ENCODE data around the gene RBCK1. TPM values are rescaled to one million over a fixed set of nuclear protein-coding genes. Genes with fewer than 3 reads are reported as not detected.
A peak's percentile ranks its signal among the peaks of the same experiment; 100 is the strongest.

Gene RBCK1
- total RNA-seq, 2 experiments from 2014 or later, result 150 to 160 TPM

DNA sequence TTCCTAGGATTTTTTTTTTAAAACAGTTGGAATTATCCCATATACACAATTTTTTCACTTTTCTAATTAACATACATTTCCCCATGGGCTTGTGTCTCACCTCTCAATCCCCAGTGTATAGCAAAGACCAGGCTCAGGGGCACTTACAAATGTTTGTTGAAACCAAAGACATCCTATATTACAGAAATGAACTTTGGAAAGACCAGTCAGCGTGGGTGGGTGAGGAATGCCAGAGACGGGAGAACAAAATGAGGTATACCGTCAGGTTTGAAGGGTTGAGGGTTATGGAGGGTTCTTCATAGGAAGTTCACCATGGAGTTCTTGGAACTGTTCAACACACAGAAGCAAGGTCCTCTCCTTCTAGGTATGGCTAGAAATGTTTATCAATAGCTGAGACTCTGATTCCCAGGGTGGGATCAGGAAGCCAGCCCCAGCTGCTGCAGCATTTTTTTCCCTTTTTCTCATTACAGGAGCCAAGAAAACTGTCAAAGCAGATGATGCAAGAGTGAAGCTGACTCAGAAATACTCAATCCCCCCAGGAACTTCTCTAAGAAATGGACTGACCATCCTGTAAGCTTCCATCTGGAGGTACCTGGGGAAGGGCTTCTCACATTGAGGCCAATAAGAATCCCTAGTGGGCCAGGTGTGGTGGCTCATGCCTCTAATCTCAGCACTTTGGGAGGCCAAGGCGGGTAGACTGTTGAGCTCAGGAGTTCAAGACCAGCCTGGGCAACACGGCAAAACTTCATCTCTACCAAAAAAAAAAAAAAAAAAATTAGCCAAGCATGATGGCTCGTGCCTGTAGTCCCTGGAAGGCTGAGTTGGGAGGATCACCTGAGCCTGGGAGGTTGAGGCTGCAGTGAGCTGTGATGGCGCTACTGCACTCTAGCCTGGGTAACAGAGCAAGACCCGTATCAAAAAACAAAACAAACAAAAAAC, 70.2 kb downstream of the RBCK1 start:
- no peak for DNase-seq
- peaks cover 22% of the 10 kb centered on the region for H3K4me1 Mint-ChIP-seq (ENCODE audit: low read depth)
- no peaks in the 10 kb centered on the region for H3K9me3 Mint-ChIP-seq
- peaks cover 20% of the 10 kb centered on the region for H3K36me3 Mint-ChIP-seq (ENCODE audit: low read depth)
- H3K27ac Mint-ChIP-seq, result no peak overlapping the region
- intact Hi-C loops (cut with micrococcal nuclease), result loop anchor here (2.0 kb wide), 2 partner anchors 15 to 39 kb away; partner anchors contain the start of gene TBC1D20
- CTCF ChIA-PET, result interaction anchor here (0.6 to 4.7 kb wide), 11 partner anchors 34 to 189 kb away, joined by 3 to 40 read pairs (median 3); no protein-coding TSS in a partner anchor
- H3K4me3 Mint-ChIP-seq, result no peak overlapping the region
- no peaks in the 10 kb centered on the region for H3K27me3 Mint-ChIP-seq (ENCODE audit: low read depth)

DNA sequence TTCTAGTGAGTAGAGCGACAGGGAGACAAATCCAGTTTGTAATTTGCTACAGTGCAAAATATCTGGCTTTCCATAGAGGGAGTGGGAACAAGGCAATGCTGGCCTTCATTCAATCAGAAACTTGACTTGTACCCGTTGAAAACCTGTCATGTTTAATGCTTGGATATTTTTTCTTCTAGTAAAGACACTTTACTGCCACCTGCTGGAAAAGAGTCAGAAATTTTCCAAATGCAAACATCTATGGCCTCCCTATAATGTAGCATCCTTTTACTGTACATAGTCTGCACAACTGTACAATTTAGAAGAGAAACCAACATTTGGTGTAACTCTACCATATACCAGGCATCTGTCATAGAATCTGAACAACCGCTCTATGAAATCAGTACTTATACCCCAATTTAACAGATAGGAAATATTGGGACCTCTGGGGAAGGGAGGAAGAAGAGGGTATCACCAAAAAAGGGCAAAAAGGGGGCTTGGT, 70.9 kb downstream of the RBCK1 start:
- H3K4me3 Mint-ChIP-seq, result no peak overlapping the region
- intact Hi-C loops (cut with micrococcal nuclease), result loop anchor here (1.0 to 2.0 kb wide), 5 partner anchors 16 to 125 kb away; partner anchors contain the start of gene TBC1D20
- no peaks in the 10 kb centered on the region for H3K9me3 Mint-ChIP-seq
- no peaks in the 10 kb centered on the region for H3K27me3 Mint-ChIP-seq (ENCODE audit: low read depth)
- CTCF ChIA-PET, result interaction anchor here (0.8 to 4.7 kb wide), 10 partner anchors 15 to 188 kb away, joined by 3 to 40 read pairs (median 3); no protein-coding TSS in a partner anchor
- H3K4me1 Mint-ChIP-seq (ENCODE audit: low read depth), result peaks cover 22% of the 10 kb centered on the region
- peaks cover 21% of the 10 kb centered on the region for H3K36me3 Mint-ChIP-seq (ENCODE audit: low read depth)
- DNase-seq, result peak; percentile 41
- H3K27ac Mint-ChIP-seq, result no peak overlapping the region

DNA sequence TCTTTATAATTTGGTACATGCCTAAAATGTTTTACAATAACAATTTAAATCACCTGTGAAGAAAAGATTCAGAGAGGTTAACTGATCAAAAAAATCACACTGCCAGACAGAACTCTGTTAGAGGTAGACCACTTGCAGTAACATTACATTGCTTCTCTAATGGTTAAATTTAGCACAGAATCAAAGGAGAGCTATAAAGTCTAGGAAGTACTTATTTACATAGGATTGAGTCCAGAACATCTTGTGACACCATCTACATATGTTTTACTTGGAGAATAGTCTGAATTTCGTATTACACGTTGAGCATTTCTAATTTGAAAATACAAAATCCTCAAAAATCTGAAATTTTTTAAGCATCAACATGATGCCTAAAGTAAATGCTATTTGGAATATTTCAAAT, 71.4 kb downstream of the RBCK1 start:
- CTCF ChIA-PET, result interaction anchor here (0.7 to 4.7 kb wide), 6 partner anchors 16 to 188 kb away, joined by 3 to 40 read pairs (median 3); no protein-coding TSS in a partner anchor
- Mint-ChIP-seq H3K27me3 (ENCODE audit: low read depth) (no peaks in the 10 kb centered on the region), H3K36me3 (ENCODE audit: low read depth) (peaks cover 23% of the 10 kb centered on the region), H3K4me1 (ENCODE audit: low read depth) (peaks cover 20% of the 10 kb centered on the region), H3K27ac (no peak overlapping the region), H3K4me3 (no peak overlapping the region), H3K9me3 (no peaks in the 10 kb centered on the region)
- no peak for DNase-seq
- intact Hi-C loops (cut with micrococcal nuclease), result loop anchor here (1.0 to 2.0 kb wide), 5 partner anchors 17 to 125 kb away; partner anchors contain the start of gene TBC1D20

DNA sequence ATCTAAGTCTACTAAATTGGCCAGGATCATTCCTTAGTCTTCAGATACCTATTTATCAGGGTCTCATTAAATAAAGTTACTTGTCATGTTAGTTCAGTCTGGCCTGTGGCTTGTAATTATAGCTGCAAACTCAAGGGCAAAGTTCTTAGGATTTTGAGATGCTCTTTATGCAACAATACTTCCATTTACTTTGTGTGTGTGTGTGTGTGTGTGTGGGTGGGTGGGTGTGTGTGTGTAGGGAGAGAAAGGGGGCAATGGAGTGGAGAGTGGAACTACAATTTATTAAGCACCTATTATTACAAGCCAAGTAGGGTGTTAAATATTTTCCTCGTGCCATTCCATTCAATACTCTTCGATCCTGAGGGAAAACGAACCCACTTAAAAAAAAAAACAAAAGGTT, 71.9 kb downstream of the RBCK1 start:
- H3K9me3 Mint-ChIP-seq, result no peaks in the 10 kb centered on the region
- CTCF ChIA-PET, result interaction anchor here (0.7 to 4.7 kb wide), 4 partner anchors 16 to 126 kb away, joined by 3 to 40 read pairs (median 3); no protein-coding TSS in a partner anchor
- H3K4me1 Mint-ChIP-seq (ENCODE audit: low read depth), result peaks cover 17% of the 10 kb centered on the region
- no peak overlapping the region for H3K27ac Mint-ChIP-seq
- intact Hi-C loops (cut with micrococcal nuclease), result no loop called here
- DNase-seq, result no peak
- H3K36me3 Mint-ChIP-seq (ENCODE audit: low read depth), result peaks cover 26% of the 10 kb centered on the region
- no peak overlapping the region for H3K4me3 Mint-ChIP-seq
- H3K27me3 Mint-ChIP-seq (ENCODE audit: low read depth), result no peaks in the 10 kb centered on the region

DNA sequence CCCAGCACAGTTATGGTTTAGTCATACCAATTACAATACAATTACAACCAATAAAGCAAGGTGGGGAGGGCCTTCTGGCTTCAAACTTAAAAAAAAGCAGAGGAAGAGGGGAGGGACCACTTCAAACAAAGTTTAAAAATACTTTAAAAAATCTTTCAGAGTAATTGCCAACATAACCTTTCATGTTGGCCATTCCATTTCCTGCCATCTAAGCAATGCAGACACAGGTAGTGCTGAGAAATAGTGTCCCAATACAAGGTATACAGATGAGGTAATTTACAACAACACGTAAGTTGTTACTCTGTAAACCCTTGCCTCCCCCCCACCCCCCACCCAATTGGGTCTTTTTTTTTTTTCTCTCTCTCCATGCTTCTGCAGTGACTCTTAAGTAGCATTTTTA, 73.1 kb downstream of the RBCK1 start:
- no peak for DNase-seq
- Mint-ChIP-seq H3K4me3 (no peak overlapping the region), H3K27ac (no peak overlapping the region), H3K9me3 (no peaks in the 10 kb centered on the region), H3K27me3 (ENCODE audit: low read depth) (no peaks in the 10 kb centered on the region), H3K36me3 (ENCODE audit: low read depth) (peaks cover 33% of the 10 kb centered on the region), H3K4me1 (ENCODE audit: low read depth) (peaks cover 17% of the 10 kb centered on the region)
- CTCF ChIA-PET, result interaction anchor here (0.6 to 2.2 kb wide), 3 partner anchors 42 to 126 kb away, joined by 3 to 8 read pairs (median 4); no protein-coding TSS in a partner anchor
- intact Hi-C loops (cut with micrococcal nuclease), result no loop called here

Other genes starting within 250 kb of the RBCK1 start
- gene DEFB128, start 218.6 kb upstream of the RBCK1 start, total RNA-seq, result not detected
- not detected for gene DEFB129, start 181.0 kb upstream of the RBCK1 start, total RNA-seq
- not detected for gene DEFB132, start 150.6 kb upstream of the RBCK1 start, total RNA-seq
- gene C20orf96, start 117.5 kb upstream of the RBCK1 start, total RNA-seq, result 1 to 10 TPM; 5.1 to 6.8 TPM
- 10 to 100 TPM; 13.6 to 15.6 TPM for gene ZCCHC3, start 110.7 kb upstream of the RBCK1 start, total RNA-seq
- gene SOX12, start 82.7 kb upstream of the RBCK1 start, total RNA-seq, result 1 to 10 TPM; 6.0 to 6.4 TPM
- gene NRSN2, start 61.2 kb upstream of the RBCK1 start, total RNA-seq, result 1 to 10 TPM; 3.9 to 4.2 TPM
- 10 to 100 TPM; 47.4 to 49.2 TPM for gene TRIB3, start 27.5 kb upstream of the RBCK1 start, total RNA-seq
- gene TBC1D20, start 54.2 kb downstream of the RBCK1 start, total RNA-seq, result 10 to 100 TPM; 16.2 to 17.4 TPM
- 100 to 1,000 TPM; 164 to 167 TPM for gene CSNK2A1, start 135.5 kb downstream of the RBCK1 start, total RNA-seq
- not detected for gene TCF15, start 202.0 kb downstream of the RBCK1 start, total RNA-seq
- gene SRXN1, start 244.9 kb downstream of the RBCK1 start, total RNA-seq, result 1 to 10 TPM; 6.7 to 6.8 TPM